Loucy (cell line): Measurements from ENCODE around the gene SVOPL.

Experiments used
- H2AFZ ChIP-seq: fragments of 200-600 bp; sonication (generic); 2 replicates; pipeline ENCODE4 v1.6.0; 2016; ENCODE audit warnings: antibody characterized with exemption, mild to moderate bottlenecking, low read length, moderate library complexity
- H3F3A ChIP-seq: fragments of 200-600 bp; 2 replicates; pipeline ENCODE4 v1.6.0; 2016; ENCODE audit warnings: antibody characterized with exemption, low read depth, mild to moderate bottlenecking
- H3K27me3 ChIP-seq: fragments of 200-600 bp; sonication (generic); 2 replicates; pipeline ENCODE4 v1.6.1; 2014; ENCODE audit warnings: low read length, mild to moderate bottlenecking; ENCODE audit not compliant: insufficient read depth, poor library complexity, severe bottlenecking
- H3K36me3 ChIP-seq: fragments of 200-600 bp; sonication (generic); 2 replicates; pipeline ENCODE4 v1.6.1; 2016; ENCODE audit warnings: low read length; ENCODE audit not compliant: insufficient read depth
- H3K4me1 ChIP-seq: fragments of 200-600 bp; sonication (generic); 2 replicates; pipeline ENCODE4 v1.5.1; 2014; ENCODE audit warnings: low read length, mild to moderate bottlenecking; ENCODE audit not compliant: insufficient read depth, poor library complexity, severe bottlenecking
- H3K4me2 ChIP-seq: fragments of 200-600 bp; sonication (generic); 2 replicates; pipeline ENCODE4 v1.6.0; 2014; ENCODE audit warnings: antibody characterized with exemption, low read length, low read depth, mild to moderate bottlenecking; ENCODE audit not compliant: poor library complexity, severe bottlenecking
- H3K4me3 ChIP-seq: fragments of 200-600 bp; sonication (generic); 2 replicates; pipeline ENCODE4 v1.5.1; 2014; ENCODE audit warnings: low read length, mild to moderate bottlenecking, mixed read lengths; ENCODE audit not compliant: poor library complexity, severe bottlenecking
- H3K79me2 ChIP-seq: fragments of 200-600 bp; sonication (generic); 2 replicates; pipeline ENCODE4 v1.6.1; 2014; ENCODE audit warnings: low read length; ENCODE audit not compliant: insufficient read depth
- H3K9ac ChIP-seq: fragments of 200-600 bp; sonication (generic); 2 replicates; pipeline ENCODE4 v1.6.0; 2014; ENCODE audit warnings: mild to moderate bottlenecking, low read depth, low read length, moderate library complexity; ENCODE audit not compliant: poor library complexity, severe bottlenecking
- H3K9me2 ChIP-seq: fragments of 200-600 bp; sonication (generic); replicated peaks from 2 replicates; pipeline ENCODE4 v1.6.1; 2016; ENCODE audit warnings: low read depth, low read length, mixed read lengths
- H3K9me3 ChIP-seq: fragments of 200-600 bp; sonication (generic); 2 replicates; pipeline ENCODE4 v1.6.1; 2014; ENCODE audit warnings: mild to moderate bottlenecking, antibody characterized with exemption, low read length, low read depth; ENCODE audit not compliant: insufficient read depth
- H4K20me1 ChIP-seq: fragments of 200-600 bp; sonication (generic); 2 replicates; pipeline ENCODE4 v1.6.0; 2014; ENCODE audit warnings: antibody characterized with exemption, low read length, mild to moderate bottlenecking; ENCODE audit not compliant: insufficient read depth, poor library complexity, severe bottlenecking
- CTCF ChIP-seq: fragments of 200-600 bp; sonication (generic); conservative IDR thresholded peaks from 2 replicates; pipeline ENCODE4 v1.5.1; 2014; ENCODE audit warnings: mild to moderate bottlenecking, antibody characterized with exemption, low read length
- EZH2phosphoT487 ChIP-seq: fragments of 200-600 bp; IDR thresholded peaks from 2 replicates; pipeline ENCODE4 v1.6.1; 2018; ENCODE audit warnings: antibody characterized with exemption, mild to moderate bottlenecking, moderate library complexity, borderline replicate concordance

SVOPL gene

DNA sequence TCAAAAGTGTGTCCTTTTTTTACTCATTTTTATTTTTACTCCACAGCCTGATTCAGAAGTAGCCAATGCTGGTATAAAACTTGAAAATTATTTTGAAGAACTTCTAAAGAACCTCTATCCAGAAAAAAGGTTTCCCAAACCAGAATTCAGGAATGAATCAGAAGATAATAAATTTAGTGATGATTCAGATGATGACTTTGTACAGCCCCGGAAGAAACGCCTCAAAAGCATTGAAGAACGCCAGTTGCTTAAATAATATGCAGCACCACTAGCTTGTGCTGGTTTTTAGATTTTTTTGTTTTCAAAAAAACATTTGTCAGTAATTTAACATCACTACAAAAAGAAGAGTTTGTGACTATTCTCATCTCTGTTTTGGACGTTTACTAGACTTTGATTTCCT lies 116.5 kb downstream of the SVOPL start:
- no peaks in the 10 kb centered on the region for H3K27me3 ChIP-seq
- no peaks in the 10 kb centered on the region for H3K9me3 ChIP-seq
- H3K9me2 ChIP-seq, result no peaks in the 10 kb centered on the region
- H3K4me2 ChIP-seq, result no peak overlapping the region
- no peaks in the 10 kb centered on the region for H3K79me2 ChIP-seq
- no peak for TF ChIP-seq EZH2phosphoT487
- no peak for TF ChIP-seq CTCF
- H3F3A ChIP-seq, result no peaks in the 10 kb centered on the region
- no peak overlapping the region for H3K9ac ChIP-seq
- H3K36me3 ChIP-seq, result peaks cover 75% of the 10 kb centered on the region
- no peak overlapping the region for H3K4me3 ChIP-seq
- no peak overlapping the region for H2AFZ ChIP-seq
- H4K20me1 ChIP-seq, result no peaks in the 10 kb centered on the region
- H3K4me1 ChIP-seq, result no peaks in the 10 kb centered on the region

DNA sequence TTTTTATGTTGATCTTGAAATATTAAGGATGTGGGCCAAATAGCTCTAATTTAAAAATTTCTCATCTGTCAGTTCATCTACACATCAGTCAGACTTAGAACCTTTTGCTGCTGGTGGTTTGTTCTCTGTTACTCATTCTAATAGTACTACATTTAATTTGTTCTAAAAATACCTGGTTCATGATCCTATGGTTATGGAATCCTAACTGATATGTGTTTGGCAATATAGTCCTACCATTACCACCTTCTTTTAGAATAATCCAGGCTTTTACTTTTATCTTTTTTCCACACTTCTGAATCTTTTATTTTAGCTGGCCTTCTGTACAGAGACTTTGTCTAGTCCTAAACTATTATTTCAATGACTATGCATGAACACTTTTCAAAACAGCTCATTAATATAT lies 116.9 kb downstream of the SVOPL start:
- H3K79me2 ChIP-seq, result no peaks in the 10 kb centered on the region
- H3F3A ChIP-seq, result no peaks in the 10 kb centered on the region
- no peak overlapping the region for H3K4me3 ChIP-seq
- H2AFZ ChIP-seq, result no peak overlapping the region
- no peak overlapping the region for H3K9ac ChIP-seq
- H3K4me1 ChIP-seq, result no peaks in the 10 kb centered on the region
- no peaks in the 10 kb centered on the region for H3K27me3 ChIP-seq
- H3K9me2 ChIP-seq, result no peaks in the 10 kb centered on the region
- TF ChIP-seq EZH2phosphoT487 (no peak), CTCF (no peak)
- no peaks in the 10 kb centered on the region for H3K9me3 ChIP-seq
- no peak overlapping the region for H3K4me2 ChIP-seq
- no peaks in the 10 kb centered on the region for H4K20me1 ChIP-seq
- peaks cover 79% of the 10 kb centered on the region for H3K36me3 ChIP-seq

DNA sequence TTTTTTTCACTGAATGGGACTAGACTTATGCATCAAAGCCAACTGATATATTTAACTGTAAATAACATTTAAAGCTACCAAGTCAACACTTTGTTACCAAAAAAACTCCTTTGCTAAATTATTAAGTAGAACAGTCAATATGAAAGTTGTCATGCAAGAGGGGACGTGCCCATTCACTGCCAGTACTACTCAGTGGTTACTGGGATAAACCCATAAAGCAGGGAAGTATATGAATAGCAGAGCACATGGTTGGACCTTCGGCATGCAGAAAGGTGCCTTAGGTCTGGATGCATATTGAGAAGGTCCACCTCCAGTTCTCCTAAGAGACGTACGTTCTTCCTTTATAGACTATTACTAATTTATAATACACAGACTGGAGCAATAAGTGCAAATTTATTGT lies 120.1 kb downstream of the SVOPL start:
- H4K20me1 ChIP-seq, result no peaks in the 10 kb centered on the region
- no peak overlapping the region for H3K9ac ChIP-seq
- H3K9me3 ChIP-seq, result no peaks in the 10 kb centered on the region
- H3K79me2 ChIP-seq, result no peaks in the 10 kb centered on the region
- H3K9me2 ChIP-seq, result no peaks in the 10 kb centered on the region
- H2AFZ ChIP-seq, result no peak overlapping the region
- no peak overlapping the region for H3K4me3 ChIP-seq
- TF ChIP-seq CTCF (no peak), EZH2phosphoT487 (no peak)
- H3K4me1 ChIP-seq, result no peaks in the 10 kb centered on the region
- no peaks in the 10 kb centered on the region for H3F3A ChIP-seq
- peaks cover 92% of the 10 kb centered on the region for H3K36me3 ChIP-seq
- H3K4me2 ChIP-seq, result no peak overlapping the region
- H3K27me3 ChIP-seq, result no peaks in the 10 kb centered on the region
